ENCODE results near the gene ST6GAL1. TPM values are rescaled to one million over a fixed set of nuclear protein-coding genes. Genes with fewer than 3 reads are reported as not detected.
"Not testable (repeated sequence)": the region's sequence is repeated elsewhere in the genome, so short reads cannot be mapped to it uniquely, and the experiment has no call there.

Gene ST6GAL1
- total RNA-seq, 1 donor from 2014 or later: 36.6 TPM

DNA sequence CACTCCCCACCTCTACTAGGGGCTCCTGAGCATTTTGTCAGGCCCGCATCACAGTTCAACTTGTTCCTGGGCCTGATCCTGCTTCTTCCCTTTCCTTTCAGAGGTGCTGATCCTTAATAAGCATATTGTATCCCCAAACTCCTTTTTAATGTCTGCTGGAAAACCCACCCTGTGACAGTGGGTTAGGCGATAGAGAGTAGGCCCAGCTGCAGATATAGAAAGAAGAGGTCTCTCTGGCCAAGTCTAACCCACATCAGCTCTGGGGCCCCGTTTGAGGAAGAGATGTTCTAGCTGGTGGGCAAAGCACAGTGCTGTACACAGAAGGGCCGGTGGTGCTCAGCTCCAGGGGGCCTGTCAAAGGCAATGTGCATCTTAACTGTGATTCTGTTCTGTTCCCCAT, 34.3 kb upstream of the ST6GAL1 start:
- H3K27me3 Mint-ChIP-seq (ENCODE audit: low read depth): no peaks in the 10 kb centered on the region
- H3K36me3 Mint-ChIP-seq (ENCODE audit: low read depth): no peaks in the 10 kb centered on the region
- H3K4me1 Mint-ChIP-seq (ENCODE audit: low read depth): peaks cover 13% of the 10 kb centered on the region
- H3K9me3 Mint-ChIP-seq (ENCODE audit: low read depth): no peaks in the 10 kb centered on the region
- DNase-seq (ENCODE audit: low spot score): no peak
- no peak overlapping the region for H3K4me3 Mint-ChIP-seq (ENCODE audit: unreplicated experiment)
- H3K27ac Mint-ChIP-seq (ENCODE audit: unreplicated experiment): no peak overlapping the region
- TF ChIP-seq, protein P1, sequence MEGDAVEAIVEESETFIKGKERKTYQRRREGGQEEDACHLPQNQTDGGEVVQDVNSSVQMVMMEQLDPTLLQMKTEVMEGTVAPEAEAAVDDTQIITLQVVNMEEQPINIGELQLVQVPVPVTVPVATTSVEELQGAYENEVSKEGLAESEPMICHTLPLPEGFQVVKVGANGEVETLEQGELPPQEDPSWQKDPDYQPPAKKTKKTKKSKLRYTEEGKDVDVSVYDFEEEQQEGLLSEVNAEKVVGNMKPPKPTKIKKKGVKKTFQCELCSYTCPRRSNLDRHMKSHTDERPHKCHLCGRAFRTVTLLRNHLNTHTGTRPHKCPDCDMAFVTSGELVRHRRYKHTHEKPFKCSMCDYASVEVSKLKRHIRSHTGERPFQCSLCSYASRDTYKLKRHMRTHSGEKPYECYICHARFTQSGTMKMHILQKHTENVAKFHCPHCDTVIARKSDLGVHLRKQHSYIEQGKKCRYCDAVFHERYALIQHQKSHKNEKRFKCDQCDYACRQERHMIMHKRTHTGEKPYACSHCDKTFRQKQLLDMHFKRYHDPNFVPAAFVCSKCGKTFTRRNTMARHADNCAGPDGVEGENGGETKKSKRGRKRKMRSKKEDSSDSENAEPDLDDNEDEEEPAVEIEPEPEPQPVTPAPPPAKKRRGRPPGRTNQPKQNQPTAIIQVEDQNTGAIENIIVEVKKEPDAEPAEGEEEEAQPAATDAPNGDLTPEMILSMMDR (IDR thresholded peaks at IDR 0.05): no peak

DNA sequence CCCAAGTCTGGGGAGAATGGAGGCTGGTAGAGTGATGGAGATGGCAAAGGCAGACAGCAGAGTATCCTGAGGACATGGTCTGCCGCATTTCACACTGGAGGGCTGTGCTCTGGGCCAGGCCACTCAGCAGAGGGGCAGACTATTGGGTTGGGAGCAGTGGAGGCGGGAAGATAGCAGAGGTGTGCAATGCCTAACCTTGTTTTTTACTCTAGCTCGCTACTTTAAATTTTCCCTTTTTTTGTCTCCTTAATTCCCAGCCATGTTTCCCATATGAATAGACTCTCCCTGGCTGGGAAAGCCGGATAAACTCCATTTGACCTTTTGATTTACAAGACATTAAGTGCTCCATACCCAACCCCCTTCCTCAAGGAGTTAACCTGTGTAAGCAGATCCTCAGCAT, 33.5 kb upstream of the ST6GAL1 start:
- no peak for DNase-seq (ENCODE audit: low spot score)
- Mint-ChIP-seq H3K9me3 (ENCODE audit: low read depth) (no peaks in the 10 kb centered on the region), H3K4me3 (ENCODE audit: unreplicated experiment) (no peak overlapping the region), H3K36me3 (ENCODE audit: low read depth) (no peaks in the 10 kb centered on the region), H3K27ac (ENCODE audit: unreplicated experiment) (no peak overlapping the region), H3K27me3 (ENCODE audit: low read depth) (no peaks in the 10 kb centered on the region), H3K4me1 (ENCODE audit: low read depth) (peaks cover 19% of the 10 kb centered on the region)
- TF ChIP-seq, protein P1 (IDR thresholded peaks at IDR 0.05): no peak

DNA sequence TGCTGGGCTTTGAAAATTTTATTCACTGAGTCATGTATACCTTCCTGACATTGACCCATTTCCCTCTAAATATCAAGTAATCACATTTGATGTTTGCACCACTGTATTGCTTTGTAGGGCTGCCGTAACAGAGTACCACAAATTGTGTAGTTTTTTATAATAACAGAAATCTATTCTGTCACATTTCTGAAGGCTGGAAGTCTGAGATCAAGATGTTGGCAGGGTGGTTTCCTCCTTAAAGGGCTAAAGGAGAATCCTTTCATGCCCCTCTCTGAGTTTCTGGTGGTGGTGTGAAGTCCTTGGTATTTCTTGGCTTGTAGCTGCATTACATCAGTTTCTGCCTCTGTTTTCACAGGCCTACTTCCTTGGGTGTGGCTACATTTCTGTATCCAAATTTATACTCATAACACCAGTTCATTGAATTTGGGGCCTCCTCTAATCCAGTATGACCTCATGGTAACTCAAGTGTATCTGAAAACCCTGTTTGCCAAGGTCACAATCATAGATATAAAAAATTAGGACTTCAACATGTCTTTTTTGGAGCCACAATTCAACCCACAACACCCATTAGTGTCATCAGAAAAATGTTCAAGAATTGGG, 29.1 kb upstream of the ST6GAL1 start:
- no peak for DNase-seq (ENCODE audit: low spot score)

DNA sequence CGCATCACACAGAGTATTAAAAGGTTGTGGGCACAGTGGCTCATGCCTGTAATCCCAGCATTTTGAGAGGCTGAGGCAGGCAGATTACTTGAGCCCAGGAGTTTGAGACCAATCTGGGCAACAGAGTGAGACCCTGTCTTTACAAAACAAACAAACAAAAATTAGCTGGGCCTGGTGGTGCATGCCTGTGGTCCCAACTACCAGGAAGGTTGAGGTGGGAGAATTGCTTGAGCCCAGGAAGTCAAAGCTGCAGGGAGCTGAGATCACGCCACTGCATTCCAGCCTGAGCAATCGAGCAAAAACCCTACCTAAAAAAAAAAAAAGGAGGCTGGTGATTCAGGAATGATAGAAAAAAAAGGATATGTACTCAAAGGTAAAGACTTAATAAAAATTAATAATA, 28.2 kb upstream of the ST6GAL1 start:
- no peak for DNase-seq (ENCODE audit: low spot score)

More for the DNA sequence above, 29.1 kb upstream of the ST6GAL1 start:
- Mint-ChIP-seq H3K4me1 (ENCODE audit: low read depth) (peaks cover 29% of the 10 kb centered on the region), H3K4me3 (ENCODE audit: unreplicated experiment) (no peak overlapping the region), H3K27me3 (ENCODE audit: low read depth) (no peaks in the 10 kb centered on the region), H3K9me3 (ENCODE audit: low read depth) (peaks cover 6% of the 10 kb centered on the region), H3K27ac (ENCODE audit: unreplicated experiment) (peak overlapping the region; percentile 85), H3K36me3 (ENCODE audit: low read depth) (peaks cover 2% of the 10 kb centered on the region)
- TF ChIP-seq, protein P1 (IDR thresholded peaks at IDR 0.05): no peak

DNA sequence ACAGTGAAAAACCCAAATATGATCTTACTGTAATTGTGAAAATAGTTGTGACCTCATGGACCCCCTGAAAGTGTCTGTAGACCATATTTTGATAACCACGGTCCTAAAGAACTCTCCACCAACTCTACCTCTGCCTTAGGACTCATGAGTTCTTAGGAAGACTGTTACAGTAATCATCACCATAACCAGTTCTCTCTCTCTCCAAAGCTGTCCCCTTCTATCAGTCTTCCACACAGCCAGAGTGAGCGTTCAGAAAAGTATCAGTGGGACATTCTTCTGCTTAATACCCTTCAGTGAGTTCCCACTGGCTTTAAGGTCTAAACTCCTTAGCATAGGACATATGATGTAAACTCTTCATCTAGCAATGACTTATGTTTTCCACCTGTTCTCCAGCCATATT, 27.6 kb upstream of the ST6GAL1 start:
- H3K4me3 Mint-ChIP-seq (ENCODE audit: unreplicated experiment): no peak overlapping the region
- no peak for DNase-seq (ENCODE audit: low spot score)
- H3K27me3 Mint-ChIP-seq (ENCODE audit: low read depth): no peaks in the 10 kb centered on the region
- peaks cover 7% of the 10 kb centered on the region for H3K9me3 Mint-ChIP-seq (ENCODE audit: low read depth)
- H3K27ac Mint-ChIP-seq (ENCODE audit: unreplicated experiment): peak overlapping the region; percentile 27
- H3K4me1 Mint-ChIP-seq (ENCODE audit: low read depth): peaks cover 29% of the 10 kb centered on the region
- TF ChIP-seq, protein P1 (IDR thresholded peaks at IDR 0.05): no peak
- H3K36me3 Mint-ChIP-seq (ENCODE audit: low read depth): peaks cover 6% of the 10 kb centered on the region

More for the DNA sequence above, 28.2 kb upstream of the ST6GAL1 start:
- peak overlapping the region; percentile 80 for H3K27ac Mint-ChIP-seq (ENCODE audit: unreplicated experiment)
- H3K36me3 Mint-ChIP-seq (ENCODE audit: low read depth): peaks cover 6% of the 10 kb centered on the region
- TF ChIP-seq, protein P1 (IDR thresholded peaks at IDR 0.05): no peak
- peaks cover 6% of the 10 kb centered on the region for H3K9me3 Mint-ChIP-seq (ENCODE audit: low read depth)
- no peaks in the 10 kb centered on the region for H3K27me3 Mint-ChIP-seq (ENCODE audit: low read depth)
- H3K4me1 Mint-ChIP-seq (ENCODE audit: low read depth): peaks cover 29% of the 10 kb centered on the region
- H3K4me3 Mint-ChIP-seq (ENCODE audit: unreplicated experiment): no peak overlapping the region

DNA sequence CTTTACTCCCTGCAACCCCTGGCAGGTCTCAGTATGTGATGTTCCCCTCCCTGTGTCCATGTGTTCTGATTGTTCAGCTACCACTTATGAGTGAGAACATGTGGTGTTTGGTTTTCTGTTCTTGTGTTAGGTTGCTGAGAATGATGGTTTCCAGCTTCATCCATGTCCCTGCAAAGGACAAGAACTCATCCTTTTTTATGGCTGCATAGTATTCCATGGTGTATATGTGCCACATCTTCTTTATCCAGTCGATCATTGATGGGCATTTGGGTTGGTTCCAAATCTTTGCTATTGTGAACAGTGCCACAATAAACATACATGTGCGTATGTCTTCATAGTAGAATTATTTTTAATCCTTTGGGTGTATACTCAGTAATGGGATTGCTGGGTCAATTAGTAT, 26.6 kb upstream of the ST6GAL1 start:
- H3K27ac Mint-ChIP-seq (ENCODE audit: unreplicated experiment); H3K9me3 Mint-ChIP-seq (ENCODE audit: low read depth); DNase-seq (ENCODE audit: low spot score); H3K27me3 Mint-ChIP-seq (ENCODE audit: low read depth); H3K36me3 Mint-ChIP-seq (ENCODE audit: low read depth); H3K4me3 Mint-ChIP-seq (ENCODE audit: unreplicated experiment): not testable (repeated sequence)
- H3K4me1 Mint-ChIP-seq (ENCODE audit: low read depth): peaks cover 30% of the 10 kb centered on the region

DNA sequence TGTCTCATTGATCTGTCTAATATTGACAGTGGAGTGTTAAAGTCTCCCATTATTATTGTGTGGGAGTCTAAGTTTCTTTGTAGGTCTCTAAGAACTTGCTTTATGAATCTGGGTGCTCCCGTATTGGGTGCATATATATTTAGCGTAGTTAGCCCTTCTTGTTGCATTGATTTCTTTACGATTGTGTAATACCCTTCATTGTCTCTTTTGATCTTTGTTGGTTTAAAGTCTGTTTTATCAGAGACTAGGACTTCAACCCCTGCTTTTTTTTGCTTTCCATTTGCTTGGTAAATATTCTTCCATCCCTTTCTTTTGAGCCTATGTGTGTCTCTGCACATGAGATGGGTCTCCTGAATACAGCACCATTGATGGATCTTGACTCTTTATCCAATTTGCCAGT, 23.3 kb upstream of the ST6GAL1 start:
- not testable (repeated sequence) for H3K4me3 Mint-ChIP-seq (ENCODE audit: unreplicated experiment); DNase-seq (ENCODE audit: low spot score); H3K9me3 Mint-ChIP-seq (ENCODE audit: low read depth); H3K27me3 Mint-ChIP-seq (ENCODE audit: low read depth); H3K36me3 Mint-ChIP-seq (ENCODE audit: low read depth); H3K27ac Mint-ChIP-seq (ENCODE audit: unreplicated experiment)
- peaks cover 20% of the 10 kb centered on the region for H3K4me1 Mint-ChIP-seq (ENCODE audit: low read depth)
